OCI-LY3 (cell line): ENCODE data around the gene CCL1.

ENCODE experiments used
- CTCF ChIP-seq: fragments of 200-600, 300-600 bp; sonication (generic); IDR thresholded peaks from 2 replicates; pipeline ENCODE4 v1.5.1; 2014; ENCODE audit warnings: antibody characterized with exemption, low read length, low read depth
- EZH2phosphoT487 ChIP-seq: fragments of 200-600 bp; shearing (Covaris generic); IDR thresholded peaks from 2 replicates; pipeline ENCODE4 v1.6.1; 2018; ENCODE audit warnings: antibody characterized with exemption, mixed run types, low read depth

DNA sequence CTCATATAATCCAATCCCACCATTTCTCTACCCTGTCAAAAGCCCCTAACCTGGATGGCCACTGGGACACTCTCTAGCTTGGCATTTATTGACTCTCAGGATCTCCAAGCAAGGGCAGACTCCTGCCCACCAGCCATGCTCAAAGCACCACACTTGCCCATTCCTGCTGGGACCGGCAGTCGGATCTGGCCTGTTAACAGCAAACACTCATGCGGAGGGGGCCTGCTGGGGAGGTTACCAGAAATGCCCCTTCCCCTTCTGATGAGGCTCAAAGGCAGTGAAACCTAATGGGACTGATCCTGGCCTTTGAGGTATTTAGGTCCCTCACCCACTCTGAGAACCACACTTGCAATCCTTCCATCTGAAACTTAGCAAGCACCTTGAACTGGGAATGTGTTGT, 6.5 kb upstream of the CCL1 start:
- TF ChIP-seq CTCF = no peak
- no peak for TF ChIP-seq EZH2phosphoT487
